Hindlimb muscle (tissue), 1 donor: ENCODE measurements around the gene TSGA10. TPM values are rescaled to one million over a fixed set of nuclear protein-coding genes. Genes with fewer than 3 reads are reported as not detected.
"Not testable (repeated sequence)": the region's sequence is repeated elsewhere in the genome, so short reads cannot be mapped to it uniquely, and the experiment has no call there.

ENCODE experiments used
- DNase-seq: peaks from one replicate; pipeline ENCODE4 v3.0.0-alpha.2; 2013
- polyA plus RNA-seq: library from polyadenylated mRNA; unstranded; fragments of 120-200 nt; gene quantifications from one replicate; pipeline ENCODE4 v1.2.1, GENCODE V29; 2013; ENCODE audit not compliant: insufficient read length

The TSGA10 gene, protein sequence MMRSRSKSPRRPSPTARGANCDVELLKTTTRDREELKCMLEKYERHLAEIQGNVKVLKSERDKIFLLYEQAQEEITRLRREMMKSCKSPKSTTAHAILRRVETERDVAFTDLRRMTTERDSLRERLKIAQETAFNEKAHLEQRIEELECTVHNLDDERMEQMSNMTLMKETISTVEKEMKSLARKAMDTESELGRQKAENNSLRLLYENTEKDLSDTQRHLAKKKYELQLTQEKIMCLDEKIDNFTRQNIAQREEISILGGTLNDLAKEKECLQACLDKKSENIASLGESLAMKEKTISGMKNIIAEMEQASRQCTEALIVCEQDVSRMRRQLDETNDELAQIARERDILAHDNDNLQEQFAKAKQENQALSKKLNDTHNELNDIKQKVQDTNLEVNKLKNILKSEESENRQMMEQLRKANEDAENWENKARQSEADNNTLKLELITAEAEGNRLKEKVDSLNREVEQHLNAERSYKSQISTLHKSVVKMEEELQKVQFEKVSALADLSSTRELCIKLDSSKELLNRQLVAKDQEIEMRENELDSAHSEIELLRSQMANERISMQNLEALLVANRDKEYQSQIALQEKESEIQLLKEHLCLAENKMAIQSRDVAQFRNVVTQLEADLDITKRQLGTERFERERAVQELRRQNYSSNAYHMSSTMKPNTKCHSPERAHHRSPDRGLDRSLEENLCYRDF
- 2.7 TPM for polyA plus RNA-seq

DNA sequence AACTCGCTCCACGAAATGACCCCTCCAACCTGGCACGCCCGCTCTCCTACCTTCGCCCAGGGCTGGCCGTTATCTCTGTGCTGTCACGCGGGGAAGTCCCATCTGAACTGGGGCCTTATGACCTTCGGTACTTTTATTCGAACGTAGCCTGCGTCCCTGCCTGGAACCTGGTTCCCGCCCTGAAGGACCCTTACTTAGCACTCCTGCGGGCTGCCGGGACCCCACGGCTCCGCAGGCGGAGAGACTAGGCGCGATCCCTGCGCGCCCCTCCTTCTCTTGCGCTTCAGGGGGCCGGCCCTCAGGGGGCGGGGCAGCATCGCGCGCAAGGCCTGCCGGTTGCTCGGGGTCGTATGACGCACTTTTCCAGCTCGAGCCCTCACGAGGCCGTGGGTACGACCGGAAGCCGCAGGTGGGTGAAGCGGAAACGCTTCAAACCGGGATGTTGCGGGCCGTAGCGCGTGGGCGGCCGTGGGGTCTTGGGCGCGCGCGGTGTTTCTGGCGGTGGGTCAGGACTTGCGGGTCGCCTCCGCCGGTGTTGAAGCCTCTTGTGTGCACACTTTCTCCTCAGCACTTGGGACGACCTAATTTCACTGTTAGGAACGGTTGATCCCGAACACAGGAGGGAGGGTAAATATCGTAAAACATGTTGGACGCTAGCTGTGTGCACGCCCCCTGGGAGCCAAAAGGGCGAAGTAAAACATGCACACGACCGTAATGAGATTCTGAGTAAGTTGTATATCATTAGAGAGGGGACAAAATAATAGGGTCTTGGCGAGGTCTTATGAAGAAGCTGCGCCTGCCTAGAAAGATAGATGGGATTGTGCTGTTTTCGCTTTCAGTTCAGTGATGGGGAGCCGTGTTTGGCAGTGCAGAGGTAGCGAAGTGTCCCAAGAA, at the start of gene TSGA10, which contains the start of gene LIPT1:
TSGA10 (minus strand) TSS at position 300 of the 894 bp plus-strand sequence. CDS start 45,503 bp downstream, outside the sequence.
LIPT1 (plus strand) TSS at position 325 of the 894 bp plus-strand sequence. CDS start 6,991 bp downstream, outside the sequence.
- peak; percentile 95 for DNase-seq

DNA sequence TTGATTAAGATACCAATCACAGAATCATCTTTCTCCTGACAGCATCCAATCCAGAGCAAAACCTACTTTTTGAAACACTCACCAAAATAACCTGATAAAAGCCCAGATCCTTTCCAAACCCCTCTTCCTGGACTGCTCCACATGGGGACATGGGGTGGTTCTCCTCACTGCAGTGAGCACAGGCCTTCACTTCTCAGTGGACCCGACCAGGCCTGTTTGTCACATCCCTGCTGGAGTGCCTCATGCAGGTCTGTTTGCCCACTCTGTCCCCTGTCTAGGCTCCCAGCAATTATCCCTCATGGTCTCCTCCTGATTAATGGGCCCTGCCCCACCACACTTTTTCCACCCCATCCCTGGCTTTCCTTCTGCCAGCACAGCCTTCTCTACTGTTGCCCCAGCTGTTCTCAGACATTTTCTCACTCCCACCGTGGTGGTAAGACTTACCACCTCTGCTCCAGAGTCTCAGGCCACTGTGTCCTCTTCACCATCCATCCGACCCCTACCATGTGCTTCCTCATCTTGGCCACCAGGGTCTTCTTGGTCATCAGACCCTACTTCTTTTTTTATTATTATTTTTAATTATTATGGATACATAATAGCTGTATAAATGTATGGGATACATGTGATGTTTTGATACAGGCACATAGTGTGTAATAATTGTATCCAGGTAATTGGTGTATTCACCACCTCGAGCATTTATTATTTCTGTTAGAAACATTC, 47.4 kb upstream of the TSGA10 start:
- DNase-seq, result no peak

DNA sequence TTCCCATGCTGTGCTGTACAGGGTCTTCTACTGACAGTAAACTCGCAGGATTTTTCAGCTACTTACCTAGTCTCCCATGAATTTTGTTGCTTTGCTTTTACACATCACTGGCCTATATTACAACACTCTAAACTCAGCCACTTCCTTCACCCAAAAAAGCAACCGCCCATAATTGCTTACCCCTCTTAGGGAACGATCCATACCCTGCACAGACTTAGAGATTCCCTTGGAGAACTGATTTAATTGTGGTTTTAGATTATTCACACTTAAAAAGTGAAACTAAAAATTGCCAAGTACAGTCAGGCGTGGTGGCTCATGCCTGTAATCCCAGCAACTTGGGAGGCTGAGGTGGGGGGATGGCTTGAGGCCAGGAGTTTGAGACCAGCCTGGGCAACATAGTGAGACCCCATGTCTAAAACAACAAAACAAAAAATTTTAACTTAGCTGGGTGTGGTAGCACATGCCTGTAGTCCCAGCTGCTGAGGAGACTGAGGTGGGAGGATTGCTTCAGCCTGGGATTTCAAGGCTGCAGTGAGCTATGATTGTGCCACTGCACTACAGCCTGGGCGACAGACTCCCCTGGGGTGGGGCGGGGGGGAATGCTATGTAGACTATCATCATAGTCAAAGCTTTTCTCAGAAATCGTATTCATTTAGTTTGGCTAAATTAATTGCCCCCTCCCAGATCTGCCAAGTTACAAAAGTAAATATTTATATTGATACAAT, 45.5 kb upstream of the TSGA10 start:
- no peak for DNase-seq

DNA sequence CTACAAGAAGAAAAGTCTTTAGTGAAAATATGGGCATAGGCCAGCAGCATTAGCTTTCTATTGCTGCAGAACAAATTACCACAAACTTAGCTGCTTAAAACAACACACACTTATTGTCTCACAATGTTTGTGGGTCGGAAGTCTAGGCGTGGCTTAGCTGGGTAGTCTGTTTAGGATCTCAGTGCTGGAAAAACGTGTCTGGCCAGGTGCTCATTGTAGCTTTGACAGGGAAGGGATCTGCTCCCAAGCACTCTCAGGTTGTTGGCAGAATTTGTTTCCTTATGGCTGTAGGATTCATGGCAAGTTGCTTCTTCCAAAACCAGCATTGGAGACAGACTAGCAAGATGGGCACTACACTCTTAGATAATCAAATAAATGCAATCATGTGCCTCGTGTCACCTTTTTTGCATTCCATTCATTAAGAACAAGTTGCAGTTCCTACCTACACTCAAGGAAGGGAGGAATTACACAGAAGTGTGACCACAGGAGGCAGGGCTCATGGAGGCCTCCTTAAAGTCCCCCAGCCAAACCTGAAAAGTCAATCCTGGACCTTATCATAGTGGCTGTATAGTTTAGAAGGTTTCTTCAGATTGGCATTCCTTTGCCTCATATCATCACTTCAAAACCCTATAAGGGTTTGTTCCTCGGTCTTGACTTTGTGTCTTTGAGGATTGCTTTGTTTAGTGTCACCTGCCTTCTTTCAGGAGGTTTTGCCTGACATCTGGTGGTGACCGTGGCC, 43.5 kb upstream of the TSGA10 start:
- no peak for DNase-seq

DNA sequence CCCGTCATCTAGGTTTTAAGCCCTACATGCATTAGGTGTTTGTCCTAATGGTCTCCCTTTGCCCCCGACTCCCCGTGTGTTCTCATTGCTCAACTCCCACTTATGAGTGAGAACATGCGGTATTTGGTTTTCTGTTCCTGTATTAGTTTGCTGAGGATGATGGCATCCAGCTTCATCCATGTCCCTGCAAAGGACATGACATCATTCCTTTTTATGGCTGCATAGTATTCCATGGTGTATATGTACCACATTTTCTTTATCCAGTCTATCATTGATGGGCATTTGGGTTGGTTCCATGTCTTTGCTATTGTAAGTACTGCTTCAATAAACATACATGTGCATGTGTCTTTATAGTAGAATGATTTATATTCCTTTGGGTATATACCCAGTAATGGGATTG, 37.6 kb upstream of the TSGA10 start:
- not testable (repeated sequence) for DNase-seq

DNA sequence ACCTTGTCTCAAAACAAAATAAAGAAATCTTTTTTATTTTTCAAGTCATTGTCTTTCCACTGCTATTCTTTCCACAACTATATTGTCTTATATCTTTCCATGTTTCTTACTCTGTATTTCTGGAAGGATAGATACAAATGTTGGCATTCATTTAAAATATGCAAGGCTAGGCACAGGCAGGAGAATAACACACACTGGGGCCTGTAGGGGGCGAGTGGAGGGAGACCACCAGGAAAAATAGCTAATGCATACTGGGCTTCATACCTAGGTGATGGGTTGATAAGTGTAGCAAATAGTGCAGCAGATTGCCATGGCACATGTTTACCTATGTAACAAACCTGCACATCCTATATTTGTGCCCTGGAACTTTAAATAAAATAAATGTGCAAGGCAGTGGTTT, 35.8 kb upstream of the TSGA10 start:
- no peak for DNase-seq

DNA sequence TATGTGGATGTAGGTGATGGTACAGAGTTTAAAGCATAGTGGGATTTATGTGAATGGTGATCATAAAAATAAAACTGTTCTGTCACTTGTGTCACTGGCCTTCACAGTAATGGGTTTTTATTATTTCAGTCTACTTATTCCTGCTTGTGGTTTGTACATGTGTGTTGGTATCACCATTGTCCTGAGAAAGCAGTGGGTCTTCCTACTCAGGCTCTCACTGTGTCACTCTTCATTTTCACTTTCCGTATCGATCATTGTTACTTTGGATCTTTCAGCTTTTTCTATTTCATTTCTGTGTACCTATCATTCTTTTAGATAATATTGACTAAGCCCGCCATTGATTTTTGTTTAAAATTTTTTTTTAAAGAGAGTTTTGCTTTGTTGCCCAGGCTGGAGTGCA, 33.6 kb upstream of the TSGA10 start:
- DNase-seq, result no peak

DNA sequence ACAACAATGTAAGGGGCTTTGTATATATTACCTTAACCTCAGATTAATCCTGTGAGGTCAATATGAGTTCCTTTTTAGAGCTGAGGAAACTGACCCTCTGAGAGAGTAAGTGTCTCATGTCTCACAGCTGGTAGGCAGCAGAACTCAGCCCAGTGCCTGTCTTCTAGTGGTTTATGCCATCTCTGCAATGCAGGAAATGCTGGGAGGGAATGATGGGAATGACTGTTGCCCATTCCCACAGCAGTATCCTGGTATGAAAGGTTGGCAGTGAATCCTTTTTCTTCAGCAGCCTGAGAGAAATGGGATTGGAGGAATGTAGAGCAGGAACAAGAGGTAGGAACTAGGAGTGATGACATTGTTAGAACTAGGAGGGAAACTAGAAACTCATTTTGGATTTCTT, 32.3 kb upstream of the TSGA10 start:
- DNase-seq, result no peak

DNA sequence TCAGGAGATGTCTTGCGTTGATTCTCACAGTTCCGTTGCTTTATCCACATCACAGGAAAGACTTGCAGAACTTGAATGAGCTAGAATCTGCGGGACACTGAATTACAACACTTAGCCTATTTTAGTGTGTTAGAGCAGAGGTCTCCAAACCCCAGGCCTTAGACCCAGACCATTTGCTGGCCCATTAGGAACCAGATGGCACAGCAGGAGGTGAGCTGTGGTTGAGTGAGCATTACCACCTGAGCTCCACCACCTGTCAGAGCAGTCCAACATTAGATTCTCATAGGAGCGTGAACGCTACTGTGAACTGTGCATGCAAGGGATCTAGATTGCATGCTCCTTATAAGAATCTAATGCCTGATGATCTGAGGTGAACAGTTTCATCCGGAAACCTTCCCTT, 30.1 kb upstream of the TSGA10 start:
- no peak for DNase-seq

DNA sequence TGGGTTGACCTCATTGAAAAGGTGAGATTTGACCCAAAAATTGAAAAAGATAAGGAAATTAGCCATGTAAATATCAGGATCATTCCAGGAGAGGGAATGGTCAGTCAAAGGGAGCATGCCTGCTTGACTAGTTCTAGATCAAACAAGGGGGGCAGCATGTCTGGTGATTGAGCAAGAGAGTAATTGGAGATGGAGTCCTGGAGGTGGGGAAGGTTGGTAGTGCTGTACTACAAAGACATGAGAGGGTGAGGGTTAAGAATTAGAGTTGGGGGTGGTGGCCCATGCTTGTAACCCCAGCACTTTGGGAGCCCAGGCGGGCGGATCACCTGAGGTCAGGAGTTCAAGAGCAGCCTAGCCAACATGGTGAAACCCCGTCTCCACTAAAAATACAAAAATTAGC, 28.3 kb upstream of the TSGA10 start:
- DNase-seq, result no peak

DNA sequence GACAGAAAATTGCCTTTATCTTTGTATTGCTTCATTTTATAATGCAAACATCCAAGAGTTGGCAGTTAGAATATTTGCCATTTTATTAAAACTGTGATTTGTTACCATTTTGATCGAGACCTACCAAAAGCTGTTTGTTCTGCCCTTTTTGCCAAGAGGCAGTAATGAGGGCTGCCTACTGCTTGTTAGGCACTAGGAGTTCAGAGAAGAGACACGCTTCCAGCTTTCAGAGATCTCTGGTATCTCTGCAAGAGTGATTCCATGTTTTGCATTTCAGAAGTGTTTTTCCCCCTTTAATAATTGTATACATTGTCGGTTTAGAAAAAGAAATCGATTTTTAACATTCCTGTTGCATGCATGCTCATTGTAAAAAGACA, 26.9 kb upstream of the TSGA10 start:
- DNase-seq, result no peak

DNA sequence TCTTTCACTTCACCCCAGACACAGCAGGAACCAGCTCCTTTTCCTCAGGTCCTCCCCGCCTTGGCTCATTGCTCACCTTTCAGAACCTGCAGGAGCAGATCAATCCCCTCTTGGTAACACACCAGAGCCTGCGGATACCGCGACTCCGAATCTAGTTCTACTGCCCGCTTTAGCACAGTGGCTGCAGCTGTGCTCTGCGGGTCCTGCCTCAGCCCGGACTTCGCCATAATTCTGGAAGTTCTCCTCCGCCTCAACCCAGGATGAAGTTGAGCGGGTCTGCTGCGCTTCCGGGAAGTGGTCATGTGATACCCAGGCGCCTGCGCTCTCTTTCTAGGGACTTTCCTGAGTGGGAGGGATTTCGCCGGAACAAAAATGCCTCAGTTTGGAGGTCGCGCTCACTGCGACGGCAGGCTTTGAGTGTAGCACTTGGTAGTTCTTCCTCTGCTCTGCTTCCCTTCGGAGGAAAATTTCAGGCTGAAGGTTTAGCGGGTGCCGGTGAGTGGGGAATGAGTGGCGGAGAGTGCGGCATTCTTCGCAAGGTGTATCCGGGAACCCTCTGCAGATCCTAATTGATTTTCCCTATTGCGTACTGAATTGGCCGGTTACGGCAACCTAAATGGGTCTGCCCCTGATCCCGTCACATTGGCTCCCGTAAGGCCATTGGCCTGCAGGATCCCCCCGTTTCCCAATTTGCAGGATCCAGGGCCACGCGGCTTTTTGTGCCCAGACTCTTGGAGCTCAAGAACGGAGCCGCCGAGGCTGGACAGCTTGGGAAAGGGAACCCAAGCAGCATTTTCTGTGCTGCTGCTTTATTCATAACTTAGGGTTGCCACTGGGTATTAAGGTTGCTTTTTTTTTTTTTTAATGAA, 26.2 kb upstream of the TSGA10 start, which contains the start of the genes MITD1 and MRPL30:
MITD1 (minus strand) TSS at position 304 of the 869 bp plus-strand sequence; CDS start at position 227, 77 bp downstream.
MRPL30 (plus strand) TSS at position 430 of the 869 bp plus-strand sequence. CDS start 5,020 bp downstream, outside the sequence.
- peak; percentile 95 for DNase-seq

DNA sequence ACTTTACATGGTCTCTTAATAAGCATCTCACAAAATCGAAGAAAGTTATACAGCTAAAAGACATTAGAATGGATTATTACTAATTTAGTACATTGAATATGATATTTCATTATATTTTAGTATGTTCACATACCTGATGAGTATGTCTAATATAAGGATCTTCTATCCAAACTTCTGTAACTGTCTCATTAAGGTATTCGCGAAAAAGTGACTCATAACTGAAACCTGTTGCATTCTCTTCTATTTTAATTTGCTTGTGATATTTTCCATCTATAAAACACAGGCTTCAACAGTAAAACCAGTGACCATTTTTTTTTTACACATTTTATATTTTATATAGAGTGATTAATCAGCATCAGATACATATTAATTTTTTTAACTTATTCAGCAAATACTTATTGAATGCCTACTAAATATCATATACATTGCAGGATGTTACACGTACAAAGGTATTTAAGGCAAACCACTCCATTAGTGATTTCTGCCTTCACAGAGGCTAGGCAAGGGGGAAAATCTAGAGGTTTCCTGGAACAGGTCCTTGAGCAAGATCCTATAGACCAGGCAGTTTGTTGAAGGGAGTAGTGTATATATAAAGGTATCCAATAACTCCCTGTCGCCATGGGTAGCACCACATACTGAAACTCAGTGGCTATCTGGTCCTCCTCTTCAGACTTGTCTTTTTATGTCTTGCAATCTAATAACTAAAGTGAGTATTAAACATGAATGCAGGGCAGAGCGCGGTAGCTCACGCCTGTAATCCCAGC, 16.8 kb upstream of the TSGA10 start:
- DNase-seq, result no peak

DNA sequence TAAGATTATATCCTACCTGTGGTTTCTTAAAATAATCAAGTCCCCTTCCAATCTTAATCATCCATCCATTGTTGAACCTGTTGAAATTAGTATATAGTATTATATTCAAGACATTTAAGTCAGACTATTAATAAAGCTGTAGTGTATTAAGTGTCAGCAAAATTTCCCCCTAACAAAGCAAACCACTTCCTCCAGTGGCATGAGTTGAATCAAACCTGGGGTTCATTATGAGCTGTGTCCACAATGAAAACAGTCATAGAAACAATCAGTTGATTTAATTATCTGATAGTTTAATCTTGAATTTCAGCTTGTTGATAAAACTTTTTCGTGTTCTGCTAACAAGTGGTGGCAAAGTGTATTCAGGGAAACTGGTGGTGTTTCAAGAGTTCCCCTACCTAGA, 14.8 kb upstream of the TSGA10 start:
- no peak for DNase-seq

DNA sequence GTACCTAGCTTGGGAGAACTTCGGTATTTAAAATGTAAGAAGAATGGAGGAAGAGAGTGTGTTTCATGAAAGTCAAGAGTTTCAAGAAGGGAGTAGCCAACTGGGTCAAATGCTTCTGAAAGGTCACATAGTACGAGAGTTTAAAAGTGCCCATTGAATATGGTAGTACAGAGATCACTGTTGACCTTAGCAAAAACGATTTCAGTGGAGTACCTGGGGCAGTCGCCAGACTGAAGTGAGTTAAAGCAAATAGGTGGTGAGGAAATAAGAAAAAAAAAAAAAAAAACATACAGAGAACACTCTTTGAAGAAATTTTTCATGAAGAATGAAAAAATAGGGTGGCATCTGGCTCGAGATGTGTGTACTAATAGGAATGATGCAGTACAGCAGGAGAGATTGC, 11.5 kb upstream of the TSGA10 start:
- no peak for DNase-seq

DNA sequence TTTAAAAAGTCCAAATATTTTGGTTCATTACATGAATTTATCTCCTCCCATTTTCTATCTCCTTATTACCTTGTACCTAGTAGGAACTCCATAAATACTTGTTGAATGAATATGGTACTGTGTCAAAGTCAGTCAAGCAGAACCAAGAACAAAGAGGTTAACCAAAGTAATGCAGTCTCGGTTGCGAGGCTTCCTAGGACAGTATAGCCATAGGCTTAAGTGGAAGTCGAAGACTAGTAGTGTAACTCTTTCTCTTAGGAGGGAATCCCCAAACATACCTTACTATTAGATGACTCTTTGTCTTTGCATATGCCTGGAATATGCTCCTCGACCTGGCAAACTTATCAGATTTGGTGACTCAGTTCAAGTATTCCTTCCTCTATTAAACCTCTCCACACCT, 4.9 kb upstream of the TSGA10 start:
- no peak for DNase-seq

DNA sequence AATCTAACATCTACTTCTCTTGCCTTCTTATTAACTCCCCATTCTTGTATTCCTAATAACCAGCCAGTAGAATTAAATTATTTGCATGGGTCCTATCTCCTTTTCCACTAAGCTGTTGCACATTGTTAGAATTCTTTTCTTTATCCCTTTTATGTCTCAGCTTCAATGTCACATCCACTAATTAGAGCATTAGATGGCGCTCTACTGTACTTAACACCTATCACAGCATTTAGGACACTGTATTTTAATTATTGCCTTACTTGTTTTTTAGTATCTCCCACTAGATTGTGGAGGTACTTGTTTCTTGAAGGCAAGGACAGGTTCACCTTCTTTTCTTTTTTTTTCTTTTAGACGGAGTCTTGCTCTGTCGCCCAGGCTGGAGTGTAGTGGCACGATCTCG, 3.9 kb upstream of the TSGA10 start:
- no peak for DNase-seq

DNA sequence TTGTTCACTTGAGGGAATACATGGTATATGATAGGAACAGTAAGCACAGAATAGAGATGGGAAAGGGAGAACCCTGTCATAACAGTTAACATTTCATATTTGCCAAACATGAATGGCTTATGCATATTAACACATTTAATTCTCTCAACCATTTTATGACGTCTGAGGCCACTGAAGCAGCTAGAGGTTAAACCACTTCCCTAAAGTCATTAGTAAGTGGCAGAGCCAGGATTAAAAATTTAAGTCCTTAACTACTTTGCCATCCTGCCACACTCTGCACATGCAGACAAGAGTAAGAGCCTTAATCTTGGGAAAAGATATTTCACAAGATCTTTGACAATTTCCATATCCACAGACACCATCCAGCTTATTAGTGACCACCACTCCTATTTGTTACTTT, 2.1 kb upstream of the TSGA10 start:
- no peak for DNase-seq
